Globus pallidus (tissue), 1 donor: ENCODE data around the gene MRAP.

Source experiments
- DNase-seq: peaks from one replicate; pipeline ENCODE4 v3.0.0-alpha.2; 2015; ENCODE audit warnings: low spot score

Gene MRAP

DNA sequence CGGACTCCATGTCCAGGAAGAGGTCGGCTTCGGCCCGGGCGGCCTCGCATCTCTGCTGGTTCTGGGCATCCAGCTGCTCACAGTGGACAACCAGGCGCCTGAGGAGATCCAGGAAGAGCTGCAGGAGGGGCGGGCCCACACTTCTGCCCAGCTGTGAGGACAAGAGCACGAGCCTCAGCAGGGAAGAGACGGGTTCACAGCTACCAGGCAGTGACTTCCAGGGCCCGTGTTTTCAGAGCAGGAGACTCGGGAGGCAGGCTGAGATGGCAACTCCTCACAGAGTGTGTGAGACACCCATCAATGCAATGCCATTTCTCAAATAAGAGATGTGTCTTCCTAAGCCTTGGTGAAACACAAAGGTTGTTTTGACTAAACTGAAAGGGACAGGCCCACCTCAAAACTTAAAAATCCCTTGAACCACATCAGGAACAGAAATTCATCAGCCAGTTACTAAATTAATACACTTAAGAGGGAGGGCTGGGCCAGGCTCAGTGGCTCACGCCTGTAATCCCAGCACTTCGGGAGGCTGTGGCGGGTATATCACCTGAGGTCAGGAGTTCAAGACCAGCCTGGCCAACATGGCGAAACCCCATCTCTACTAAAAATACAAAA, 50.8 kb downstream of the MRAP start:
- DNase-seq = no peak

DNA sequence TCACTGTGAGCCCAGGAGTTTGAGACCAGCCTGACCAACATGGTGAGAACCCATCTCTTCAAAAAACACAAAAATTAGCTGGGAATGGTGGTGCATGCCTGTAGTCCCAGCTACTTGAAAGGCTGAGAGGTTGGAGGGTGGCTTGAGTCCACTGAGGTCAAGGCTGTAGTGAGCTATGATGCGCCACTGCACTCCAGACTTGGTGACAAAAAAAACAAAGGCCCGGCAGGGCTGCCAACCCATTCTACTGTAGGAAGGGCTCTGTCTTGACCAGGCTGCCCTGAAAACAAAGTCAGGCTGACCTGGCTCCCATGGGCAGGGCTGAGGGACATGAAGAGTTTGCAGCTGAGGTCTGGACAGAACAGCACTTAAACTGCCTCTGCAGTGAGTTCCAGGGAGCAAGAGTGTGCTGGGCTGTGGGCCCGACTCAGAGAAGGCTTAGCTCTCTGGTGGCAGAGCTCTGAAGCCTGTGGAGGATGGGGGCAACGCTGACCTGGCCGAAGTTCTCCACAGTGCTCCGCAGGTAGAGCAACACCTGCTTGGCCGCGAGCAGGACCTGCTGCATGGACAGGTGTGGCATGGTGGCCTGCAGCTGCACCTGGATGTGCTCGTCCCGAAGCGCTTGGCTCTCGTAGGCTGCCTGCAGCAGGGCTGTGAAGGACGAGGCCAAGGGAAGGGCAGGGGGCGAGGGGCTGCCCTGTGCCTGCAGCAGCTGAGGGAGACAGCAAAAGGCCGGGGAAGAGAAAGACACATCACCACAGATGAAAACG, 51.7 kb downstream of the MRAP start:
- no peak for DNase-seq

DNA sequence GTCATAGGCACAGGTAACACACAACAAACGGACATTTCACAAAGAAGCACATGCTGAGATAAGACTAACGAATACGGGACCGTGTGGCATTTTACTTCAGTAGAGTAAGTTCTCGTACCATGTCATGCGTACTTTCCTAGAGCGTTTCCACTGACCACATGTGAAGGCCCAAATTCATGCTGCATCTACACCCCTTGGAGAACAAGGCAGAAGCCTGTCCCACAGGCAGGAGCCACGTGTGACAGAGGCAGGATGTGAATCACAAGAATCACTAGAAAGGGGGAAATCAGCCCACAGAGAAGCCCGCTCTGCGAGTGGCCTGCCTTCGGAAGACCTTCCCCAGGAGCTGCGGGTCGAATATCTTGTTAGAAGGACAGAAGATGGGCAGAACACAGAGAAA, 52.3 kb downstream of the MRAP start:
- DNase-seq = no peak

DNA sequence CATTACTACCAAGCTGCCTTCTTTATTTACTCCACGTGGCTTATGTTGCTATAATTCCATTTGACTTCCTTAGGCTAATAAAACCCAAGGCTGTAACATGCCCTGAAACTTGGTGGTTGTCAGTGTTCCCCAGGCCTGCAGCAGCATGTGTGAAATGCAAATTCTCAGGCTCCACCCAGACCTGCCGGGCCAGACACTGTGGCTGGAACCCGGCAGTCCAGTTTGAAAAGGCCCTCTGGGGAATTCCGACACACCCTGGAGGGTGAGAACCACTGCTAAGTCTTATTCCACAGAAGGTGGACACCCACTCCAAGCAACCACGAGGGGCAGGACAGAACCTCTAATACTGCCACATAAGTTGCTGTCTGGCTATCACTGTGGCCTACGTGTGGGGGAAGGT, 52.8 kb downstream of the MRAP start:
- no peak for DNase-seq

DNA sequence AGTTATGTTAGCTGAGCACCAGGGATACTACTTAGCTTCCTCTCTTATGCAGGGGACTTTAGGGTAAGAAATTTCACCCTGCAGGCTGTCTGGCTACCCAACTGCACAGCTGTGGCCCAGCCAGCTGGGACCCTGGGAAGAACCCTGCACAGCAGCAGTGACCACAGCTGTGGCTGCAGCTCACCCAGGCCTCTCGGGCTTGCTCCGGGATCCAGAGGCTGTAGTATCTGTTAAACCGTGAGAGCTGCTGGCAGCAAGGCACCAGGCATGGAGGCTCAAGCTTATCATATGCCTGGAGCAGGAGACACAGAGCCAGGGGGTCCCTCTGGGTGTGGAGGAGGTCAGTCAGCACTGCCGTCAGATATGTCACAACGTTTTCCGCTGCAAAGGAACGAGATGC, 53.9 kb downstream of the MRAP start:
- no peak for DNase-seq

DNA sequence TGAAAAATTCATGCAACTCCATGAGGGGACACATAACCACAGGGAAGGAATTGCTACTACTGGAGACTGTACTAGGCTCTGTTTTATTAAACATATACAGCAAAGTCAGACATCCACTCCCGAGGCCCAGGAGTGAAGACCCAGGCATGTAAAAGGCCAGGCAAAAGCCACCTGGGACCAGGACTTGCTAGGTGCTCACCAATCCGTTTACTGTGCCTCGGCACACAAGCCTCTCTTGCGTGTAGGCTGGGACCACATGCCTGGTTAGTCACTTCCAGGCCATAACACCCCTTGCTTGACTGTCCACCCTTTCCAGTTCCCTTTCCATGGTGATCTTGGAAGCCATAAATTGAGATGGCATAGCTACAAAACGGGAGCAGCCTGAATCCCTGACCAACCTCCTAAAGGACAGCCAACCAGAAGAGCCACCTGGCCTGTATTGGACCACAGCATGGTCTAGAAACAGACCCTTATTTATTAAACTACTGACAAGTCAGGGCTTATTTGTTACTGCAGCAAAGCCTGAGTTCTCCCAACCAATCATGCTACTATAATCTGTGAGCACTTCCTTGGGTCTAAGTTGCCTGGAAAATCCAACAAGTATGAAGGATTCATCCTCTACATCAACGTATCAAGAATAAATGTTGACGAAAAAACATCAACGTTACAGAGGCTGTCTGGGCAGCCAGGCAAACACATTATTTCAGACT, 54.5 kb downstream of the MRAP start:
- no peak for DNase-seq

DNA sequence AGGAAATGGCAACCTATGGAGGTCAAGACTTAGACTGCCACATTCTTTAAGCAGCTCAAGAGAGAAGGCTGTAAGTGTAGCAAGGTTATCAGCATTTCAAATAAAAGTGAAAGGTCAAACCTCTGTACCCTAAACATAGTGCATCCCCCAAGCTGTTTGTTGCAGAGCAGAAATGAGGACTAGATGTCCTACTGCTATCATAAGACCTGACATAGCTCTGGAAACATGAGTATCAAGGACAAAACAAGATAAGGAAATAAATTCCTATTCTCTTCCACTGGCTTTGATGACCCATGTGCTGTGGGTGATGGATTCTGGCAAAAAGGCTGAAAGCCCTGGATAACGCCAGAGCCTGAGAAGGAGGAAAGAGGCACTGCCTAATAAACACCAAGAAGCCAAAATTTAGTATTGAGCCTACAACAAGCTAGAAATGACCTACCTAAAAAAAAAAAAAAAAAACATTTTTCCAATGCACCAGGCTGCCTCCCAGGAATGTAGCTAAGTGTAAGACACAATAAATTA, 58.3 kb downstream of the MRAP start:
- DNase-seq = no peak

DNA sequence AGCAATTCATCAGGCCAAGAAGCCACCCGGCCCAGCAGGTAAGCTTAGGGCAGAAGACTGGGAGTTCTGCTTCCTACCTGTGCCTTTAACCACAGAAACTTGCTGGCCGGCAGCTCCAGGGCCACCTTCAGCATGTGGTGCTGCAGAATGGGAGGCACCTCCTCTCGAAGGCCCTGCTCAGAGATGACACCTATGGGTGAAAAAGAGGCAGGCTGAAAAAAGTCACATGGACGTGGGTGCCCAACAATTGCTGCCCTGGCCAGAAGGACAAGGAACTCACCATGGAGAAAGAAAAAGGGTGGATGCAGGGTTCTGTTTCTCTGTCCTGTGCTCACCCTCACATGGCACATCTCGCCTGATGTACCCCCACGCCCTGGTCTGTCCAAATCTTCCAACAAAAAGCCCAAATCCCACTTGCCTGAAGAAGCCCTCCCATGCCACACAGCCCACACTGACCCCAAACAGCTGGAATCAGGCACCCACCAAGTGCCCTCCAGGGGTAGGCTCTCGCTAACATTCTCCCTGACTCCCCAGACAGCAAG, 61.1 kb downstream of the MRAP start:
- DNase-seq = no peak

DNA sequence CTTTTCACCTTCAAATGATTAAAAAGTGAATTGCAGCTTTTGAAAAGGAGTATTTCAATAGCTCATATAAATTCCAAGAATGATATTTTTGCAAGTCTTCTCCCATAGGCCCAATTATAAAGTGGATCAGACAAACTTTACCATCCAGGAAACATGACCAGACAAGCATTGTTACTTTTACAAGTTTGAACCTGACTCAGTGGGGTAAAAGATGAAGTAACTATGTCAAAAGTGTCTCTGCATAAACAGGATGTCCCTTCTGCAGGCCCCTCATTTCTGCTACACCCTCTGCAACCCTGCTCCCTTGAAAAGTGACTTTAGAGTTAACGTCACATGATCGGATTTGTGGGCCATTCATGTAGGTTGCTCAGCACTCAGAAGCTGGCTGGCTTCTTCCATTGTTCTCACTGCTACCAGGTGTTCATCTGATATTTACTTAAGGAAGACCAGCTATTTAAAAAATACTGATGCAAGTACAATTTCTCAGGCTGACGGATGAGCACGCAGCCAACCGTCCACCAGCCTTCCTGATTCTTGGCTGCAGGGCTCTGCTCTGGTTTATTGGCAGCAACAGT, 61.8 kb downstream of the MRAP start:
- DNase-seq = no peak
